Fibroblast of villous mesenchyme (primary cell): Measurements from ENCODE around the gene BLTP3A. TPM values are rescaled to one million over a fixed set of nuclear protein-coding genes. Genes with fewer than 3 reads are reported as not detected.
"Not testable (repeated sequence)": the region's sequence is repeated elsewhere in the genome, so short reads cannot be mapped to it uniquely, and the experiment has no call there.

Experiments used
- DNase-seq: peaks from one replicate; pipeline ENCODE4 v3.0.0-alpha.2; 2010; ENCODE audit warnings: low read depth
- H3K4me3 ChIP-seq: 2 replicates; pipeline ENCODE4 v1.5.1; 2011; ENCODE audit warnings: low read depth, mild to moderate bottlenecking, low read length
- CTCF ChIP-seq: IDR thresholded peaks from 2 replicates; pipeline ENCODE4 v1.5.1; 2012; ENCODE audit warnings: low read depth, mild to moderate bottlenecking, low read length; ENCODE audit not compliant: insufficient read depth
- total RNA-seq: library from RNA; depleted of rRNA; stranded (reverse); fragments of >200 nt; gene quantifications from 2 replicates; pipeline ENCODE4 v1.2.3, GENCODE V29; 2012

BLTP3A gene
- total RNA-seq, 1 donor, result 12.5 TPM

GRCh38 chr6:34771727-34772126, 20.2 kb upstream of the BLTP3A start:
- TF ChIP-seq CTCF, result no peak
- peak; percentile 36 for DNase-seq
- no peak overlapping the region for H3K4me3 ChIP-seq

DNA sequence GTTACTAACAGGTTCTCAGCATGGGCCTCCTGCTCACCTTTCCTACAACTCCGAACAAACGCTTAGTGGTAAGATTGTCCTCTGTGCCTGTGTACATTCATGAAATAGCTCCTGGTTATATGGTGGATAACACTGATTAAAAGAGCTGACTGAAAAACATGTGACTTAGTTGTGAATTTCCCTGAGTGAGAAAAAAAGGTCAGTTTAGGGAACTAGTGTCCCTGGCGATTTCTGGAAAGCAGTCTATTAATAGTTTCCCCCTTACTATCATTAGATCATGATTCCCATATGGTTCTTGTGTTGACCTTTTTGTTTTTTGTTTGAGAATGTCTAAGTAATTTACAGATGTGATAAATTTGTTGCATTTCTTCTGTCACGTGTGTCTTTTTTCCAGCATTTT, 18.9 kb upstream of the BLTP3A start:
- DNase-seq, result no peak
- H3K4me3 ChIP-seq, result no peak overlapping the region
- TF ChIP-seq CTCF, result no peak

GRCh38 chr6:34773916-34774315, 18.0 kb upstream of the BLTP3A start:
- no peak for DNase-seq
- no peak overlapping the region for H3K4me3 ChIP-seq
- TF ChIP-seq CTCF, result no peak

DNA sequence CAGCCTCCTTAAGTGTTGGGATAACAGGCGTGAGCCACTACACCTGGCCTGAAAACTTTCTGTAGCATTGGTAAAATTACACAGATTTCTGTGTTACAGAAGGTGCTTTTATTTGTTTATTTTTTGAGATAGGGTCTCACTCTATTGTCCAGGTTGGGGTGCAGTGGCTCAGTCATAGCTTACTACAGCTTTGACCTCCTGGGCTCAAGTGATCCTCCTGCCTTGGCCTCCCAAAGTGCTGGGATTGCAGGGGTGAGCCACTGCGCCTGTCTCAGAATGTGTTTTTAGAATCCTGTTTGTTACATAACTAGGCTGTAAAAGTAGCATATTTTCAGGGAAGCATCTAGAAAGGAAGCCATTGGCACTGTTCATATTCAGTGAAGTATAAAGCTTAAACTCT, 16.9 kb upstream of the BLTP3A start:
- no peak overlapping the region for H3K4me3 ChIP-seq
- no peak for TF ChIP-seq CTCF
- no peak for DNase-seq

DNA sequence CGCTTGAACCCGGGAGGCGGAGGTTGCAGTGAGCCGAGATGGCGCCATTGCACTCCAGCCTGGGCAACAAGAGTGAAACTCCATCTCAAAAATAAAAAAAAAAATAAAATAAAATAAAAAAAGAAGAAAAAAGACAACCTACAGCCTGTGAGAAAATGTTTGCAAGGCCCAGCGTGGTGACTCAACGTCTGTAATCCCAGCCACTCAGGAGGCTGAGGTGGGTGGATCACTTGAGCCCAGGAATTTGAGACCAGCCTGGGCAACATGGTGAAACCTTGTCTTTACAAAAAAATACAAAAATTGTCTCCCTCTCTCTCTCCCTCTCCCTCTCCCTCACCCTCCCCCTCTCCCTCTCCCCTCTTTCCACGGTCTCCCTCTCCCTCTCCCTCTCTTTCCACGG, 6.5 kb upstream of the BLTP3A start:
- peak; percentile 20 for DNase-seq

DNA sequence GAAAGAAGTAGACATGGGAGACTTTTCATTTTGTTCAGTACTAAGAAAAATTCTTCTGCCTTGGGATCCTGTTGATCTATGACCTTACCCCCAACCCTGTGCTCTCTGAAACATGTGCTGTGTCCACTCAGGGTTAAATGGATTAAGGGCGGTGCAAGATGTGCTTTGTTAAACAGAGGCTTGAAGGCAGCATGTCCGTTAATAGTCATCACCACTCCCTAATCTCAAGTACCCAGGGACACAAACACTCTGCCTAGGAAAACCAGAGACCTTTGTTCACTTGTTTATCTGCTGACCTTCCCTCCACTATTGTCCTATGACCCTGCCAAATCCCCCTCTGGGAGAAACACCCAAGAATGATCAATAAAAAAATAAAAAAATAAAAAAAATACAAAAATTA, 4.7 kb upstream of the BLTP3A start:
- H3K4me3 ChIP-seq, DNase-seq: not testable (repeated sequence)

More for the DNA sequence above, 6.5 kb upstream of the BLTP3A start:
- H3K4me3 ChIP-seq, result not testable (repeated sequence)

GRCh38 chr6:34788111-34788510, 3.8 kb upstream of the BLTP3A start:
- no peak for TF ChIP-seq CTCF
- no peak for DNase-seq

GRCh38 chr6:34791164-34791700, 651 bp upstream of the BLTP3A start:
- H3K4me3 ChIP-seq, result peak overlapping the region; percentile 85
- DNase-seq, result peak; percentile 41
- no peak for TF ChIP-seq CTCF

More at GRCh38 chr6:34788111-34788510, 3.8 kb upstream of the BLTP3A start:
- H3K4me3 ChIP-seq, result no peak overlapping the region
